Endometrial microvascular endothelial cells (primary cell): ENCODE measurements around the gene UNC5CL. TPM values are rescaled to one million over a fixed set of nuclear protein-coding genes. Genes with fewer than 3 reads are reported as not detected.

Experiments
- in situ Hi-C: cut with HindIII; loops from 2 replicates; pipeline ENCODE4 v1.10.0; 2017; ENCODE audit warnings: low sequenced_read_pairs, low pct_unique_long_range_greater_than_20kb; ENCODE audit errors: inconsistent ontology term
- total RNA-seq: library from RNA; depleted of rRNA; stranded (reverse); fragments of >200 nt; gene quantifications from one replicate; pipeline ENCODE4 v1.2.3, GENCODE V29; 2015; ENCODE audit errors: inconsistent ontology term

The UNC5CL gene
- total RNA-seq, 1 donor from 2014 or later, result not detected

- in situ Hi-C loops, result no loop called here
Measured at GRCh38 chr6:40988634-40989033, 50.4 kb downstream of the UNC5CL start.

GRCh38 chr6:40986921-40987819, 51.9 kb downstream of the UNC5CL start:
- in situ Hi-C loops, result no loop called here

DNA sequence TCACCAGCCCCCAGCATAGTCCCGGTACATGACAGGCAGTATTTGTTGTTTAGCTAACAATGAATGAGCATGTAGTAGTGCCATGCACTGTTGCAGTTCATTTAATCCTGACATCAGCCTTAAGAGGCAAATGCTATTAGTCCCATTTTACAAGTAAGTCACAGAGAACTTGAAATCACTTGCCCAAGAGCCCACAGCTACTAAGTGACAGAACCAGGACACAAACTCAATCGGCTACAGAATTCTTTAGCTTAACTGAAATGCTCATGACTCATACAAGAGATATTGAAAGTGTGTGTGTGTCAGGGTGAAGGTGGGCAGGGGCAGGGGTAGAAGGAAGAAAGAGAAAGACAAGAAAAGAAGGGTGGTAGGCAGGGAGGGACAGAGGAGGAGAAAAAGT, 52.7 kb downstream of the UNC5CL start:
- in situ Hi-C loops, result no loop called here

- in situ Hi-C loops, result no loop called here
Measured at GRCh38 chr6:40983752-40984151, 55.3 kb downstream of the UNC5CL start.

- in situ Hi-C loops, result no loop called here
Measured at GRCh38 chr6:40982917-40983316, 56.1 kb downstream of the UNC5CL start.

GRCh38 chr6:40978687-40979289, 60.2 kb downstream of the UNC5CL start:
- in situ Hi-C loops, result no loop called here

- in situ Hi-C loops, result no loop called here
Measured at GRCh38 chr6:40977695-40978094, 61.3 kb downstream of the UNC5CL start.

DNA sequence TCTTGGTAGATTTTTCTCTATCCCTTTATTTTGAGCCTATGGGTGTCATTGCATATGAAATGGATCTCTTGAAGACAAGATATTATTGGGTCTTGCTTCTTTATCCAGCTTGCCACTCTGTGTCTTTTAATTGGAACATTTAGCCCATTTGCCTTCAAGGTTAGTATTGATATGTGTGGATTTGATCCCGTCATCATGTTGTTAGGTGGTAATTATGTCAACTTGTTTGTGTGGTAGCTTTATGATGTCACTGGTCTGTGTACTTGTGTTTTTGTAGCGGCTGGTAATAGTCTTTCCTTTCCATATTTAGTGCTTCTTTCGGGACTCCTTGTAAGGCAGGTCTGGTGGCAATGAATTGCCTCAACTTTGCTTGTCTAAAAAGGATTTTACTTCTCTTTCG, 61.9 kb downstream of the UNC5CL start:
- in situ Hi-C loops, result no loop called here

Other genes starting within 250 kb of the UNC5CL start
- not detected for gene TSPO2, start 3.2 kb upstream of the UNC5CL start, total RNA-seq
- not detected for gene APOBEC2, start 14.0 kb upstream of the UNC5CL start, total RNA-seq
- 8.1 TPM for gene OARD1, start 33.1 kb upstream of the UNC5CL start, total RNA-seq
- gene NFYA, start 33.8 kb upstream of the UNC5CL start, total RNA-seq, result 18.7 TPM
- gene TREML1, start 115.1 kb upstream of the UNC5CL start, total RNA-seq, result not detected
- gene TREM2, start 123.9 kb upstream of the UNC5CL start, total RNA-seq, result not detected
- gene TREML2, start 161.9 kb upstream of the UNC5CL start, total RNA-seq, result not detected
- not detected for gene TREML4, start 189.1 kb upstream of the UNC5CL start, total RNA-seq
- not detected for gene TREM1, start 247.5 kb upstream of the UNC5CL start, total RNA-seq